ENCODE measurements around the gene TPK1. TPM values are rescaled to one million over a fixed set of nuclear protein-coding genes. Genes with fewer than 3 reads are reported as not detected.

Gene TPK1
- total RNA-seq, 1 experiment from 2014 or later, result 3.3 TPM

- BruUV-seq (replicated peaks), result no TSS peak
- no peaks in the 10 kb centered on the region for H3K4me1 ChIP-seq (ENCODE audit: control insufficient read depth, insufficient read depth, low read length)
- no peaks in the 10 kb centered on the region for H3K36me3 ChIP-seq (ENCODE audit: control insufficient read depth, insufficient read depth, low read length)
- no peaks in the 10 kb centered on the region for H3K9me3 ChIP-seq (ENCODE audit: control insufficient read depth, insufficient read depth, low read depth, low read length)
- no peak for ATAC-seq
- in situ Hi-C loops (cut with HindIII; ENCODE audit: low pct_unique_long_range_greater_than_20kb, low sequenced_read_pairs), result no loop called here
- H3K27me3 ChIP-seq (ENCODE audit: control insufficient read depth, insufficient read depth, low read length), result no peaks in the 10 kb centered on the region
- H3K27ac ChIP-seq (ENCODE audit: low read length), result no peak overlapping the region
- ChIA-PET POLR2A (no interaction called here), CTCF (no interaction called here)
- no peak for DNase-seq (ENCODE audit: low read depth, low spot score)
- H3K4me3 ChIP-seq (ENCODE audit: low read depth in 2 of 2, low read length in 2 of 2), result no peak overlapping the region
- TF ChIP-seq CTCF (IDR thresholded peaks at IDR 0.05), result no peak
- TF ChIP-seq POLR2AphosphoS5 (IDR thresholded peaks at IDR 0.05; ENCODE audit: low read depth, low read length), result no peak
- no peak for TF ChIP-seq REST (IDR thresholded peaks at IDR 0.05; ENCODE audit: insufficient read depth in 1 of 2, low read depth in 2 of 2, low read length in 1 of 2)
- TF ChIP-seq TCF7L2 (IDR thresholded peaks at IDR 0.05; ENCODE audit: low read depth, low read length), result no peak
- TF ChIP-seq SIN3A (IDR thresholded peaks at IDR 0.05; ENCODE audit: borderline replicate concordance, insufficient read depth, low read depth, low read length), result no peak
- intact Hi-C loops (cut with micrococcal nuclease; ENCODE audit: unreplicated experiment), result no loop called here
Observed at GRCh38 chr7:144548556-144548955, 287.3 kb downstream of the TPK1 start.

GRCh38 chr7:144547888-144548287 is 288.0 kb downstream of the TPK1 start:
- H3K4me3 ChIP-seq (ENCODE audit: low read depth in 2 of 2, low read length in 2 of 2), result no peak overlapping the region
- BruUV-seq (replicated peaks), result no TSS peak
- no peaks in the 10 kb centered on the region for H3K4me1 ChIP-seq (ENCODE audit: control insufficient read depth, insufficient read depth, low read length)
- ChIA-PET CTCF (no interaction called here), POLR2A (no interaction called here)
- in situ Hi-C loops (cut with HindIII; ENCODE audit: low pct_unique_long_range_greater_than_20kb, low sequenced_read_pairs) (no loop called here), intact Hi-C loops (cut with micrococcal nuclease; ENCODE audit: unreplicated experiment) (no loop called here)
- ATAC-seq (no peak), DNase-seq (ENCODE audit: low read depth, low spot score) (no peak)
- H3K27me3 ChIP-seq (ENCODE audit: control insufficient read depth, insufficient read depth, low read length), result no peaks in the 10 kb centered on the region
- TF ChIP-seq TCF7L2 (IDR thresholded peaks at IDR 0.05; ENCODE audit: low read depth, low read length) (no peak), CTCF (IDR thresholded peaks at IDR 0.05) (no peak), REST (IDR thresholded peaks at IDR 0.05; ENCODE audit: insufficient read depth in 1 of 2, low read depth in 2 of 2, low read length in 1 of 2) (no peak), SIN3A (IDR thresholded peaks at IDR 0.05; ENCODE audit: borderline replicate concordance, insufficient read depth, low read depth, low read length) (no peak), POLR2AphosphoS5 (IDR thresholded peaks at IDR 0.05; ENCODE audit: low read depth, low read length) (no peak)
- H3K9me3 ChIP-seq (ENCODE audit: control insufficient read depth, insufficient read depth, low read depth, low read length), result no peaks in the 10 kb centered on the region
- no peaks in the 10 kb centered on the region for H3K36me3 ChIP-seq (ENCODE audit: control insufficient read depth, insufficient read depth, low read length)
- no peak overlapping the region for H3K27ac ChIP-seq (ENCODE audit: low read length)

All from Panc1 (cell line).